ENCODE results near the gene ATPAF1.
"Not testable (repeated sequence)": the region's sequence is repeated elsewhere in the genome, so short reads cannot be mapped to it uniquely, and the experiment has no call there.

Gene ATPAF1

DNA sequence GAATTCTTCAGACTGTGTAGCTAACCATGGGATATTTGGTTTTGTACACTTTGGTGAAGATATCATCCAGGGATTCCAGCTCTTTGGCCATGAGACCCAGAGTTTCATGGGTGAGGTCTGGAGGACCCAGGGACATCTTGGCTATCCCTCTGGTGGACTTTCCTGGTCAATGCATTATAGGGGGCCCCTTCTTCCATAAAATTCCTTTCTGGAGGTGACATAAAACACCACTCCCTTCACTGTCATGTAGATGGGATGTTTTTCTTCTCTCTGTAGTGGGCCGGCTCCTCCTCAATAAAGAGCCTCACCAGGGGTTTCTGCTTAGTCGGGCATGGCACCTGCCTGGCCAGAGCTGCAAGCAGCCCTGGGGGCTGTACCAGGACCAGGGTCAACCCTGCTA lies 2.2 kb downstream of the ATPAF1 start:
- no peak overlapping the region for H3K4ac ChIP-seq (ENCODE audit: low read depth, low read length)
- H3K27ac ChIP-seq (ENCODE audit: low read depth, low read length) = no peak overlapping the region
- no peak overlapping the region for H3K14ac ChIP-seq (ENCODE audit: low read length)
- peaks cover 4% of the 10 kb centered on the region for H3K79me2 ChIP-seq (ENCODE audit: control insufficient read depth, insufficient read depth, low read length, poor library complexity)
- H3K23ac ChIP-seq (ENCODE audit: low read length) = no peak overlapping the region
- no peak overlapping the region for H4K12ac ChIP-seq (ENCODE audit: low read depth, low read length)
- no CpG with 5 or more reads among the region's 2 CpGs for WGBS (ENCODE audit: extremely low coverage, insufficient coverage, insufficient read length)
- no peak overlapping the region for H2BK12ac ChIP-seq (ENCODE audit: low read length)
- no peaks in the 10 kb centered on the region for H3K27me3 ChIP-seq (ENCODE audit: insufficient read depth, low read length)
- H2AFZ ChIP-seq (ENCODE audit: insufficient read depth, low read length, poor library complexity) = no peak overlapping the region
- H3K9ac ChIP-seq (ENCODE audit: low read length) = no peak overlapping the region
- H2BK5ac ChIP-seq (ENCODE audit: low read depth, low read length, poor library complexity) = no peak overlapping the region
- H4K91ac ChIP-seq (ENCODE audit: low read depth, low read length) = no peak overlapping the region
- no peak for DNase-seq
- H3K79me1 ChIP-seq (ENCODE audit: low read length) = peaks cover 2% of the 10 kb centered on the region
- no peak overlapping the region for H4K8ac ChIP-seq (ENCODE audit: low read depth, low read length)
- H3K9me3 ChIP-seq (ENCODE audit: insufficient read depth, low read depth, low read length) = no peaks in the 10 kb centered on the region
- no peak overlapping the region for H2AK5ac ChIP-seq (ENCODE audit: low read length)
- H3K4me1 ChIP-seq (ENCODE audit: control insufficient read depth in 1 of 2, insufficient read depth in 2 of 2, low read length in 2 of 2) = peaks cover 5 to 9% of the 10 kb centered on the region in 2 experiments
- H3K4me2 ChIP-seq (ENCODE audit: low read length) = no peak overlapping the region
- no peak overlapping the region for H3K4me3 ChIP-seq (ENCODE audit: low read depth, low read length)
- H2BK120ac ChIP-seq (ENCODE audit: insufficient read depth, low read length, poor library complexity) = no peak overlapping the region
- no peak overlapping the region for H3K18ac ChIP-seq (ENCODE audit: low read length)
- peaks cover 0 to 2% of the 10 kb centered on the region in 2 experiments for H3K36me3 ChIP-seq (ENCODE audit: control insufficient read depth in 1 of 2, insufficient read depth in 2 of 2, low read length in 2 of 2)

DNA sequence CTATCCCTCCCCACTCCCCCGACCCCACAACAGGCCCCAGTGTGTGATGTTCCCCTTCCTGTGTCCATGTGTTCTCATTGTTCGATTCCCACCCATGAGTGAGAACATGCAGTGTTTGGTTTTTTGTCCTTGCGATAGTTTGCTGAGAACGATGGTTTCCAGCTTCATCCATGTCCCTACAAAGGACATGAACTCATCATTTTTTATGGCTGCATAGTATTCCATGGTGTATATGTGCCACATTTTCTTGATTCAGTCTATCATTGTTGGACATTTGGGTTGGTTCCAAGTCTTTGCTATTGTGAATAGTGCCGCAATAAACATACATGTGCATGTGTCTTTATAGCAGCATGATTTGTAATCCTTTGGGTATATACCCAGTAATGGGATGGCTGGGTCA lies 5.2 kb downstream of the ATPAF1 start:
- not testable (repeated sequence) for H3K9me3 ChIP-seq (ENCODE audit: insufficient read depth, low read depth, low read length); H4K12ac ChIP-seq (ENCODE audit: low read depth, low read length); H3K79me2 ChIP-seq (ENCODE audit: control insufficient read depth, insufficient read depth, low read length, poor library complexity); H3K9ac ChIP-seq (ENCODE audit: low read length); H3K4me2 ChIP-seq (ENCODE audit: low read length); H2BK120ac ChIP-seq (ENCODE audit: insufficient read depth, low read length, poor library complexity); H4K8ac ChIP-seq (ENCODE audit: low read depth, low read length); H3K4me3 ChIP-seq (ENCODE audit: low read depth, low read length); H3K79me1 ChIP-seq (ENCODE audit: low read length); H2BK12ac ChIP-seq (ENCODE audit: low read length); H4K91ac ChIP-seq (ENCODE audit: low read depth, low read length); H3K18ac ChIP-seq (ENCODE audit: low read length); H3K4ac ChIP-seq (ENCODE audit: low read depth, low read length); DNase-seq; H3K14ac ChIP-seq (ENCODE audit: low read length); H3K23ac ChIP-seq (ENCODE audit: low read length); H2AFZ ChIP-seq (ENCODE audit: insufficient read depth, low read length, poor library complexity); H2AK5ac ChIP-seq (ENCODE audit: low read length); H3K27ac ChIP-seq (ENCODE audit: low read depth, low read length); H3K36me3 ChIP-seq (ENCODE audit: control insufficient read depth in 1 of 2, insufficient read depth in 2 of 2, low read length in 2 of 2); H3K4me1 ChIP-seq (ENCODE audit: control insufficient read depth in 1 of 2, insufficient read depth in 2 of 2, low read length in 2 of 2); H2BK5ac ChIP-seq (ENCODE audit: low read depth, low read length, poor library complexity); H3K27me3 ChIP-seq (ENCODE audit: insufficient read depth, low read length)
- no CpG with 5 or more reads among the region's 5 CpGs for WGBS (ENCODE audit: extremely low coverage, insufficient coverage, insufficient read length)

DNA sequence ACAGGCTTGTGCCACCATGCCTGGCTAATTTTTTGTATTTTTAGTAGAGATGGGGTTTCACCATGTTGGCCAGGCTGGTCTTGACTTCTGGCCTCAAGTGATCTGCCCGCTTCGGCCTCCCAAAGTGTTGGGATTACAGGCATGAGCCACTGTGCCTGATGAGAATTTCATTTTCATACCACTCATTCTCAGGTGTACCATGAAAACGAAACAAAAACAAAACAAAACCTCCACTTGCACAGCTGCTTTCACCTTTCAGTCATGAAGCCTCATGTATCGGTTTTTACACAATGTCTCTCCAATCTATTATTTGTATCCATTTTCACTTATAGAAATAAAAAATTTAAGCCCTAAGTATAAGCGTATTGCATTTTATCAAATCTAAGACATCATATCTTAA lies 8.0 kb downstream of the ATPAF1 start:
- H3K9me3 ChIP-seq (ENCODE audit: insufficient read depth, low read depth, low read length); H2AK5ac ChIP-seq (ENCODE audit: low read length); H3K4me3 ChIP-seq (ENCODE audit: low read depth, low read length); H3K79me1 ChIP-seq (ENCODE audit: low read length); H2BK5ac ChIP-seq (ENCODE audit: low read depth, low read length, poor library complexity); H3K9ac ChIP-seq (ENCODE audit: low read length); H4K8ac ChIP-seq (ENCODE audit: low read depth, low read length); H3K23ac ChIP-seq (ENCODE audit: low read length); H2AFZ ChIP-seq (ENCODE audit: insufficient read depth, low read length, poor library complexity); H3K4me2 ChIP-seq (ENCODE audit: low read length); H3K36me3 ChIP-seq (ENCODE audit: control insufficient read depth in 1 of 2, insufficient read depth in 2 of 2, low read length in 2 of 2); H4K12ac ChIP-seq (ENCODE audit: low read depth, low read length); H3K18ac ChIP-seq (ENCODE audit: low read length); H3K27me3 ChIP-seq (ENCODE audit: insufficient read depth, low read length); H2BK12ac ChIP-seq (ENCODE audit: low read length); H3K27ac ChIP-seq (ENCODE audit: low read depth, low read length); H3K14ac ChIP-seq (ENCODE audit: low read length); H3K4ac ChIP-seq (ENCODE audit: low read depth, low read length); H4K91ac ChIP-seq (ENCODE audit: low read depth, low read length); H3K79me2 ChIP-seq (ENCODE audit: control insufficient read depth, insufficient read depth, low read length, poor library complexity); H3K4me1 ChIP-seq (ENCODE audit: control insufficient read depth in 1 of 2, insufficient read depth in 2 of 2, low read length in 2 of 2); H2BK120ac ChIP-seq (ENCODE audit: insufficient read depth, low read length, poor library complexity): not testable (repeated sequence)
- DNase-seq = peak in 1 of 2 donors; percentile 47
- no CpG with 5 or more reads among the region's 5 CpGs for WGBS (ENCODE audit: extremely low coverage, insufficient coverage, insufficient read length)

DNA sequence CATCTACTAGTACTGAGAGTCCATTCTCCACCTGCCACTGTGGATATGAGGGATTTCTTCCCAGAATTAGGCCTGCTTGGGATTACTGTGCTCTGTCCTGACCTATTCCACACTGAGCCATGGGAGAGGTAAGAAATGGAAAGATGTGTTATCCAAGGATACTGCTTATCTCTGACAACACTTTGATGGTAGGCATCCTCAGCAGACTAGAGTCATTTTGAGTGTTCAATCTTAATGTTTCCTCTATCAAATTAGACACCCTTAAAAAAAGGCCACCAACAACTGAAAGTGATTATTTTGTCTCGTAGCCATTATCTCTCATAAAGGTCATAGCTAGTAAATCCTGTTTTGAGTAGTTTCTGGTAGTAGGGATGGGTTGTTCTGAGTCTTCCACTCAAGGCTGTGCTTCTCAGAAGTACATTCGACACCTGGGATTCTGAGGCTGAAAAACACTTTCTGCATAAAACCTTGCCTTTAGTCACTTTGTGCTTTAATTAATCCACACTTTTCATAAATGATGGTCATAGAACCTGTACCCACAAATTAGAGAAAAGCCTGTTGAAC lies 8.8 kb downstream of the ATPAF1 start:
- no peak overlapping the region for H3K14ac ChIP-seq (ENCODE audit: low read length)
- no peak overlapping the region for H3K27ac ChIP-seq (ENCODE audit: low read depth, low read length)
- H4K8ac ChIP-seq (ENCODE audit: low read depth, low read length) = no peak overlapping the region
- H3K79me2 ChIP-seq (ENCODE audit: control insufficient read depth, insufficient read depth, low read length, poor library complexity) = no peaks in the 10 kb centered on the region
- H3K4me3 ChIP-seq (ENCODE audit: low read depth, low read length) = no peak overlapping the region
- no peak for DNase-seq
- H3K4me2 ChIP-seq (ENCODE audit: low read length) = no peak overlapping the region
- H3K23ac ChIP-seq (ENCODE audit: low read length) = no peak overlapping the region
- H3K27me3 ChIP-seq (ENCODE audit: insufficient read depth, low read length) = no peaks in the 10 kb centered on the region
- H3K79me1 ChIP-seq (ENCODE audit: low read length) = no peaks in the 10 kb centered on the region
- H3K4ac ChIP-seq (ENCODE audit: low read depth, low read length) = no peak overlapping the region
- H2BK5ac ChIP-seq (ENCODE audit: low read depth, low read length, poor library complexity) = no peak overlapping the region
- no peak overlapping the region for H4K91ac ChIP-seq (ENCODE audit: low read depth, low read length)
- H3K9ac ChIP-seq (ENCODE audit: low read length) = no peak overlapping the region
- H2BK12ac ChIP-seq (ENCODE audit: low read length) = no peak overlapping the region
- no peak overlapping the region for H3K18ac ChIP-seq (ENCODE audit: low read length)
- no peak overlapping the region for H4K12ac ChIP-seq (ENCODE audit: low read depth, low read length)
- no peaks in the 10 kb centered on the region for H3K36me3 ChIP-seq (ENCODE audit: control insufficient read depth in 1 of 2, insufficient read depth in 2 of 2, low read length in 2 of 2)
- H2BK120ac ChIP-seq (ENCODE audit: insufficient read depth, low read length, poor library complexity) = no peak overlapping the region
- H2AFZ ChIP-seq (ENCODE audit: insufficient read depth, low read length, poor library complexity) = no peak overlapping the region
- no CpG with 5 or more reads among the region's 2 CpGs for WGBS (ENCODE audit: extremely low coverage, insufficient coverage, insufficient read length)
- H3K9me3 ChIP-seq (ENCODE audit: insufficient read depth, low read depth, low read length) = no peaks in the 10 kb centered on the region
- no peak overlapping the region for H2AK5ac ChIP-seq (ENCODE audit: low read length)
- no peaks in the 10 kb centered on the region for H3K4me1 ChIP-seq (ENCODE audit: control insufficient read depth in 1 of 2, insufficient read depth in 2 of 2, low read length in 2 of 2)
